Measurements from ENCODE around the gene SHTN1.
A peak's percentile ranks its signal among the peaks of the same experiment; 100 is the strongest.

SHTN1 gene

DNA sequence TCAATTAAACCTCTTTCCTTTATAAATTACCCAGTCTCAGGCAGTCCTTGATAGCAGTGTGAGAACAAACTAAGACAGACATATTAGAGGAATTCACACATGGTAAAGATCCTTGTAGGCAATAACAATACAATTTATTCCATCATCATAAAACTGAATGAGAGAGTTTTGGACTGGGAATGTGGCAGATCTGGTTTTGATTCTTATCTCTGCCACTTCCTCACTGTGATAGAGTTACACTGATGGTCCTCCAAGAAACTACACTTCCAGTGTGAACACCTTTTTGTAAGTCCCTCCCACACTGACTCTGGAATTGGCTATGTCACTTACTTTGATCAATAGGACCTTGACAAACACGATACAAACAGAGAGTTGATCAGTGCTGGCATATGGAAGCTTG lies 152.7 kb downstream of the SHTN1 start:
- no peaks in the 10 kb centered on the region; the same call in 1 of the 2 replicates for H3K9me2 ChIP-seq (replicated peaks; ENCODE audit: control insufficient read depth, low read length)
- H3K9me3 ChIP-seq (ENCODE audit: control insufficient read depth, insufficient read depth, low read length): no peaks in the 10 kb centered on the region
- H3K4me1 ChIP-seq (ENCODE audit: control insufficient read depth, low read length): peaks cover 27% of the 10 kb centered on the region
- peaks cover 10% of the 10 kb centered on the region for H3K79me2 ChIP-seq (ENCODE audit: control insufficient read depth, low read length)
- no peaks in the 10 kb centered on the region for H4K20me1 ChIP-seq (ENCODE audit: control insufficient read depth, insufficient read depth, low read depth, low read length)
- peaks cover 9% of the 10 kb centered on the region; the same call in 1 of the 2 replicates for H3K36me3 ChIP-seq (ENCODE audit: control insufficient read depth, low read length)
- TF ChIP-seq EZH2phosphoT487 (IDR thresholded peaks at IDR 0.05; ENCODE audit: borderline replicate concordance, low read length): no peak
- TF ChIP-seq, protein P1, sequence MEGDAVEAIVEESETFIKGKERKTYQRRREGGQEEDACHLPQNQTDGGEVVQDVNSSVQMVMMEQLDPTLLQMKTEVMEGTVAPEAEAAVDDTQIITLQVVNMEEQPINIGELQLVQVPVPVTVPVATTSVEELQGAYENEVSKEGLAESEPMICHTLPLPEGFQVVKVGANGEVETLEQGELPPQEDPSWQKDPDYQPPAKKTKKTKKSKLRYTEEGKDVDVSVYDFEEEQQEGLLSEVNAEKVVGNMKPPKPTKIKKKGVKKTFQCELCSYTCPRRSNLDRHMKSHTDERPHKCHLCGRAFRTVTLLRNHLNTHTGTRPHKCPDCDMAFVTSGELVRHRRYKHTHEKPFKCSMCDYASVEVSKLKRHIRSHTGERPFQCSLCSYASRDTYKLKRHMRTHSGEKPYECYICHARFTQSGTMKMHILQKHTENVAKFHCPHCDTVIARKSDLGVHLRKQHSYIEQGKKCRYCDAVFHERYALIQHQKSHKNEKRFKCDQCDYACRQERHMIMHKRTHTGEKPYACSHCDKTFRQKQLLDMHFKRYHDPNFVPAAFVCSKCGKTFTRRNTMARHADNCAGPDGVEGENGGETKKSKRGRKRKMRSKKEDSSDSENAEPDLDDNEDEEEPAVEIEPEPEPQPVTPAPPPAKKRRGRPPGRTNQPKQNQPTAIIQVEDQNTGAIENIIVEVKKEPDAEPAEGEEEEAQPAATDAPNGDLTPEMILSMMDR (IDR thresholded peaks at IDR 0.05; ENCODE audit: low read depth, low read length, poor library complexity, severe bottlenecking): no peak
- no peak overlapping the region for H3K4me3 ChIP-seq (ENCODE audit: low read length)
- peaks cover 17% of the 10 kb centered on the region for H3F3A ChIP-seq (ENCODE audit: control insufficient read depth, insufficient read depth)
- no peaks in the 10 kb centered on the region for H3K27me3 ChIP-seq (ENCODE audit: control insufficient read depth, low read length)
- no peak overlapping the region for H3K27ac ChIP-seq (ENCODE audit: low read depth, low read length)
- H3K4me2 ChIP-seq (ENCODE audit: low read length): no peak overlapping the region

DNA sequence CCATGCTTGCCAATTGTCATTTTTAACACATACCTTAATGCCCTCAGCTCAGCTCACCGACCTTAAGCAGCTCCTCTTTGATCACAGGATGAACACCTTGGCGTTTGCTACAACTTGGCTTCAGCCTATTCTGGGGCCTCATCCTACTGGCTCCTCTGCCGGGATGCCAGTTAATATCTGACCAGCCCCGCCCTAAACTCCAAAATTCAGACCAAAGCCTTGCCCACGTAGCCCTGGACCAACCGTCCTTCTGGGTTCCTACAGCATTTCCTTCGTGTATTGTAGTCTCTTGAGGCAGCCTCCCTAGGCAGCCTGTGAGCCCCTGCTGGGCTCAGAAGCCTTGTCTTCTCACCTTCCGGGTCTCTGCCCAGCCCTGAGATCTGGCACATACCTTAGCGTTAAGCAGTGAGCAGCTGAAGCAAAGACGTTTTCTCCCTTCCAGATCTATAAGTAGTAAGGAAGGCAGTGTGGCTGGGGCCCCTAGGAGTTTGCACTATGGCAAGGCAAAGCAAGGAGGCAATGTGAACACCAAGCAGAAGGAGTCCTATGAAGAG lies 154.9 kb downstream of the SHTN1 start:
- Histone ChIP-seq H3K4me2 (ENCODE audit: low read length) (peak overlapping the region; percentile 97), H3K9me3 (ENCODE audit: control insufficient read depth, insufficient read depth, low read length) (no peaks in the 10 kb centered on the region), H3K36me3 (ENCODE audit: control insufficient read depth, low read length) (peaks cover 9% of the 10 kb centered on the region; the same call in 1 of the 2 replicates), H3K9me2 (replicated peaks; ENCODE audit: control insufficient read depth, low read length) (no peaks in the 10 kb centered on the region), H3K27me3 (ENCODE audit: control insufficient read depth, low read length) (no peaks in the 10 kb centered on the region), H4K20me1 (ENCODE audit: control insufficient read depth, insufficient read depth, low read depth, low read length) (no peaks in the 10 kb centered on the region), H3K27ac (ENCODE audit: low read depth, low read length) (peak overlapping the region; percentile 97), H3K79me2 (ENCODE audit: control insufficient read depth, low read length) (peaks cover 27% of the 10 kb centered on the region), H3K4me3 (ENCODE audit: low read length) (peak overlapping the region; percentile 94), H3K4me1 (ENCODE audit: control insufficient read depth, low read length) (peaks cover 47% of the 10 kb centered on the region), H3F3A (ENCODE audit: control insufficient read depth, insufficient read depth) (peaks cover 20% of the 10 kb centered on the region)
- TF ChIP-seq, protein P1 (IDR thresholded peaks at IDR 0.05; ENCODE audit: low read depth, low read length, poor library complexity, severe bottlenecking): no peak
- TF ChIP-seq EZH2phosphoT487 (IDR thresholded peaks at IDR 0.05; ENCODE audit: borderline replicate concordance, low read length): no peak

DNA sequence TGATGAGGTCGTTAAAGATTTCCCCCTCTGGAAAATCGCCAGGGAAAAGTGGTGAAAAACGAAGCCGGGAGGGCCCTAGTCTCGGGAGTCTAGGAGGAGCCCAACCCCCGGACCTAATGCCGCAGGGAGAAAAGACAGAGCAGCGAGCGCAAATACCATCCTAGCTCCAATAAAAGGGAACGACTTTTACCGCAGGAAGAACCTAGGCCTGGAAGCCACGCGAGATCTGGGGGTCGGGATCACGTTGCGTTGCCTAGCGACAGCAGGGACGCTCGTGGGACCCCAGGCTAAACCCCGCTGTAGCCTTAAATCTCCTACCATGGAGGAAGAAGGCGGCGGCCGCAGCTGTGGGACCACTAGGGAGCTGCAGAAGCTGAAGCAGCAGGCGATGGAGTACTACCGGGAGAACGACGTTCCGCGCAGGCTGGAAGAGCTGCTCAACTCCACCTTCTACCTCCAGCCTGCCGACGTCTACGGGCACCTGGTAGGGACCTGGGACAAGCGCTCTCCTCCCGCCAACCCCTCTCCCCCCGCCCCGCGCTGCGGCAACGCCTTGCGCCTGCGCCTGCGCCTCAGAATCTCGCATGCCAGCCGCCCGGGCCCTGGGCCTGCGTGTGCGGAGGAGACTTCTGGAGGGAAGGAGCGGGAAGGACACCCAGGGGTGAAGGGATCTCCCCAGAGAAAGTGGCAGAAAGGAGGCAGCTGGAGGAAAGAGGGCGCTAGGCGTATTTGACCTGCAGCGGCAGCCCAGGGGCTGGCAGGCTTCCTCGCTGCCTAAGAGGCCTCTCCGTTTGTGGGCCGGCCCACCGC lies 155.5 kb downstream of the SHTN1 start, which contains the start of gene ENO4:
Gene ENO4, plus strand, starts transcription at position 252 of the 810 bp plus-strand sequence. Its CDS starts 68 bp downstream, at position 320.
- Histone ChIP-seq H3K27ac (ENCODE audit: low read depth, low read length) (peak within 1 kb of the TSS; percentile 97), H3K4me2 (ENCODE audit: low read length) (peak within 1 kb of the TSS; percentile 97), H3F3A (ENCODE audit: control insufficient read depth, insufficient read depth) (peaks cover 20% of the 10 kb centered on the region), H3K9me3 (ENCODE audit: control insufficient read depth, insufficient read depth, low read length) (no peaks in the 10 kb centered on the region), H3K36me3 (ENCODE audit: control insufficient read depth, low read length) (peaks cover 9% of the 10 kb centered on the region; the same call in 1 of the 2 replicates), H3K27me3 (ENCODE audit: control insufficient read depth, low read length) (no peaks in the 10 kb centered on the region), H3K79me2 (ENCODE audit: control insufficient read depth, low read length) (peaks cover 30% of the 10 kb centered on the region), H3K9me2 (replicated peaks; ENCODE audit: control insufficient read depth, low read length) (no peaks in the 10 kb centered on the region), H4K20me1 (ENCODE audit: control insufficient read depth, insufficient read depth, low read depth, low read length) (no peaks in the 10 kb centered on the region), H3K4me1 (ENCODE audit: control insufficient read depth, low read length) (peaks cover 54% of the 10 kb centered on the region), H3K4me3 (ENCODE audit: low read length) (peak within 1 kb of the TSS; percentile 94)
- TF ChIP-seq, protein P1 (IDR thresholded peaks at IDR 0.05; ENCODE audit: low read depth, low read length, poor library complexity, severe bottlenecking): no peak
- no peak for TF ChIP-seq EZH2phosphoT487 (IDR thresholded peaks at IDR 0.05; ENCODE audit: borderline replicate concordance, low read length)

Data from DOHH2 (cell line).